ENCODE results near the gene TRIOBP.

TRIOBP gene

DNA sequence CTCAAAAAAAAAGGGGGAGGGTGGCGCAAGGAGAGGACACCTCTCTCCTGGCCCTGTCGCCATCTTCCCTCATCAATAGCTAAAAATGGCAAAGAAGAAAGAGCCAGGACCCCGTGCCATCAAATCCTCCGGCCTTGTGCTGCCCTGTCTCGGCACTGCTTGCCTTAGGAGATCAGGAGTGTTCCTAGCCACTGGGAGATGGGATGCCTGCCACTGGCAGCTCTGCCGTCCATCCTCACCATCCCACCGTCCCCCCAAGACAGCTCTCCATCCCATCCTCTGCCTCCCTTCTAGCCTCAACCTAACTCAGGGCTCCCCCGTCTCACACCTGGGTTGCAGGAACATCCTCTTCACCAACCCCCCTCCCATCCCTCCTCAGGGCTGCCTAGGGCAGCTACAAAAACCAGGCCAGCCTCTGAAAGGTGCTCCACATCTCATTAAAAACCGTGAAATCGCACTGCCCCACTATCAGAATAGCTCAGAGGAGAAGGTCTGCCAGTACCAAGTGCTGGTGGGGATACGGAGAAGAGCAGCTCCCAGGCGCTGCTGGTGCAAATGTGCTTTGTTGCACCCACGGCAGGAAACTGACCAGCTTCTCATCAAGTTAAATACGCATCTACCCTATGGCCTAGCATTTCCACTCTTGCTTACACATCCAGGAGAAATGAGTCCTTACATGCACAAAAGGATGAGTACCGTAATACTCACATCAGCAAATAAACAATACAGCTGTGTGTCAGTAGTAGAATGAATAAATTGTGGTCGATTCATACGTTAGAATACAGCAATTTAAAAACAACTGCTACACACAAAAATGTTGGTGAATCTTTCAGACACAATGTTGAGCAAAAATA, 79.2 kb downstream of the TRIOBP start:
- H3K4me1 ChIP-seq (ENCODE audit: control insufficient read depth, insufficient read depth, low read length) = peaks cover 5% of the 10 kb centered on the region
- POLR2A ChIA-PET = interaction anchor here (0.9 kb wide), 2 partner anchors 13 to 35 kb away, joined by 3 read pairs; no protein-coding TSS in a partner anchor
- no peaks in the 10 kb centered on the region for H3K9me3 ChIP-seq (ENCODE audit: control insufficient read depth, insufficient read depth, low read depth, low read length)
- H3K36me3 ChIP-seq (ENCODE audit: control insufficient read depth in 2 of 2, insufficient read depth in 1 of 2, low read length in 2 of 2) = peaks cover 0 to 40% of the 10 kb centered on the region in 2 experiments; a peak in 2 of 3 replicates
- CTCF ChIA-PET = interaction anchor here (0.7 kb wide), 1 partner anchor 94 kb away, joined by 4 read pairs; no protein-coding TSS in a partner anchor
- H3K4me3 ChIP-seq (ENCODE audit: low read depth, low read length) = no peak overlapping the region
- TF ChIP-seq ZNF600 (tag by site-specific recombination; IDR thresholded peaks at IDR 0.05) (0 out of 2 replicates have a peak, but pooled peaks have one; percentile 13), ZNF664 (tag by site-specific recombination; IDR thresholded peaks at IDR 0.05) (peak; percentile 95), PRDM1 (tag by site-specific recombination; IDR thresholded peaks at IDR 0.05) (no peak)
- H3K27ac ChIP-seq (ENCODE audit: extremely low read depth, low read depth, low read length) = no peak overlapping the region

DNA sequence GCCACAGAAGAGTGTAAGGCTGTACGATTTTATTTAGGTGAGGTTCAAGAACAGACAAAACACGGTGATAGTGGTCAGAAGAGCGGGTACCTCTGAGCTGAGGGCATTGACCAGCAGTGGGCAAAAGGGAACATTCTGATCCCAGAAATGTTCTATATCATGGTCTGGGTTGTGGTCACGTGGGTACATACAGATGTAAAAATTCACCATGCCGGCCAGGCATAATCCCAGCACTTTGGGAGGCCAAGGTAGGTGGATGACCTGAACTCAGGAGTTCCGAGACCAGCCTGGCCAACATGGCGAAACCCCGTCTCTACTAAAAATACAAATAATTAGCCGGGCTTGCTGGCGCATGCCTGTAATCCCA, 79.8 kb downstream of the TRIOBP start:
- POLR2A ChIA-PET = interaction anchor here (0.9 kb wide), 2 partner anchors 12 to 35 kb away, joined by 3 read pairs; no protein-coding TSS in a partner anchor
- TF ChIP-seq, protein P1, sequence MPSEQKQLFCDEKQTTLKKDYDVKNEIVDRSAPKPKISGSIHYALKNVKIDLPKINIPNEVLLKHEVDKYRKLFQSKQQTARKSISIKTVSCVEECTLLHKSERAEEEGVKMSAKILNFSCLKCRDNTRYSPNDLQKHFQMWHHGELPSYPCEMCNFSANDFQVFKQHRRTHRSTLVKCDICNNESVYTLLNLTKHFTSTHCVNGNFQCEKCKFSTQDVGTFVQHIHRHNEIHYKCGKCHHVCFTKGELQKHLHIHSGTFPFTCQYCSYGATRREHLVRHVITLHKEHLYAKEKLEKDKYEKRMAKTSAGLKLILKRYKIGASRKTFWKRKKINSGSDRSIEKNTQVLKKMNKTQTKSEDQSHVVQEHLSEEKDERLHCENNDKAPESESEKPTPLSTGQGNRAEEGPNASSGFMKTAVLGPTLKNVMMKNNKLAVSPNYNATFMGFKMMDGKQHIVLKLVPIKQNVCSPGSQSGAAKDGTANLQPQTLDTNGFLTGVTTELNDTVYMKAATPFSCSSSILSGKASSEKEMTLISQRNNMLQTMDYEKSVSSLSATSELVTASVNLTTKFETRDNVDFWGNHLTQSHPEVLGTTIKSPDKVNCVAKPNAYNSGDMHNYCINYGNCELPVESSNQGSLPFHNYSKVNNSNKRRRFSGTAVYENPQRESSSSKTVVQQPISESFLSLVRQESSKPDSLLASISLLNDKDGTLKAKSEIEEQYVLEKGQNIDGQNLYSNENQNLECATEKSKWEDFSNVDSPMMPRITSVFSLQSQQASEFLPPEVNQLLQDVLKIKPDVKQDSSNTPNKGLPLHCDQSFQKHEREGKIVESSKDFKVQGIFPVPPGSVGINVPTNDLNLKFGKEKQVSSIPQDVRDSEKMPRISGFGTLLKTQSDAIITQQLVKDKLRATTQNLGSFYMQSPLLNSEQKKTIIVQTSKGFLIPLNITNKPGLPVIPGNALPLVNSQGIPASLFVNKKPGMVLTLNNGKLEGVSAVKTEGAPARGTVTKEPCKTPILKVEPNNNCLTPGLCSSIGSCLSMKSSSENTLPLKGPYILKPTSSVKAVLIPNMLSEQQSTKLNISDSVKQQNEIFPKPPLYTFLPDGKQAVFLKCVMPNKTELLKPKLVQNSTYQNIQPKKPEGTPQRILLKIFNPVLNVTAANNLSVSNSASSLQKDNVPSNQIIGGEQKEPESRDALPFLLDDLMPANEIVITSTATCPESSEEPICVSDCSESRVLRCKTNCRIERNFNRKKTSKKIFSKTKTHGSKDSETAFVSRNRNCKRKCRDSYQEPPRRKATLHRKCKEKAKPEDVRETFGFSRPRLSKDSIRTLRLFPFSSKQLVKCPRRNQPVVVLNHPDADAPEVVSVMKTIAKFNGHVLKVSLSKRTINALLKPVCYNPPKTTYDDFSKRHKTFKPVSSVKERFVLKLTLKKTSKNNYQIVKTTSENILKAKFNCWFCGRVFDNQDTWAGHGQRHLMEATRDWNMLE (tag by site-specific recombination; conservative IDR thresholded peaks at IDR 0.05; ENCODE audit: low read depth) = no peak
- TF ChIP-seq ZNF335 (tag by site-specific recombination; conservative IDR thresholded peaks at IDR 0.05) (no peak), ZNF555 (tag by site-specific recombination; conservative IDR thresholded peaks at IDR 0.05) (no peak), PRDM1 (tag by site-specific recombination; IDR thresholded peaks at IDR 0.05) (no peak), ZNF660 (tag by site-specific recombination; IDR thresholded peaks at IDR 0.05) (no peak), ZNF114 (tag by site-specific recombination; IDR thresholded peaks at IDR 0.05) (no peak), GLI4 (tag by site-specific recombination; IDR thresholded peaks at IDR 0.05) (no peak), YY2 (tag by site-specific recombination; IDR thresholded peaks at IDR 0.05) (no peak), FEZF1 (tag by site-specific recombination; IDR thresholded peaks at IDR 0.05) (no peak), ZNF768 (tag by site-specific recombination; IDR thresholded peaks at IDR 0.05) (no peak)
- TF ChIP-seq, protein P2, sequence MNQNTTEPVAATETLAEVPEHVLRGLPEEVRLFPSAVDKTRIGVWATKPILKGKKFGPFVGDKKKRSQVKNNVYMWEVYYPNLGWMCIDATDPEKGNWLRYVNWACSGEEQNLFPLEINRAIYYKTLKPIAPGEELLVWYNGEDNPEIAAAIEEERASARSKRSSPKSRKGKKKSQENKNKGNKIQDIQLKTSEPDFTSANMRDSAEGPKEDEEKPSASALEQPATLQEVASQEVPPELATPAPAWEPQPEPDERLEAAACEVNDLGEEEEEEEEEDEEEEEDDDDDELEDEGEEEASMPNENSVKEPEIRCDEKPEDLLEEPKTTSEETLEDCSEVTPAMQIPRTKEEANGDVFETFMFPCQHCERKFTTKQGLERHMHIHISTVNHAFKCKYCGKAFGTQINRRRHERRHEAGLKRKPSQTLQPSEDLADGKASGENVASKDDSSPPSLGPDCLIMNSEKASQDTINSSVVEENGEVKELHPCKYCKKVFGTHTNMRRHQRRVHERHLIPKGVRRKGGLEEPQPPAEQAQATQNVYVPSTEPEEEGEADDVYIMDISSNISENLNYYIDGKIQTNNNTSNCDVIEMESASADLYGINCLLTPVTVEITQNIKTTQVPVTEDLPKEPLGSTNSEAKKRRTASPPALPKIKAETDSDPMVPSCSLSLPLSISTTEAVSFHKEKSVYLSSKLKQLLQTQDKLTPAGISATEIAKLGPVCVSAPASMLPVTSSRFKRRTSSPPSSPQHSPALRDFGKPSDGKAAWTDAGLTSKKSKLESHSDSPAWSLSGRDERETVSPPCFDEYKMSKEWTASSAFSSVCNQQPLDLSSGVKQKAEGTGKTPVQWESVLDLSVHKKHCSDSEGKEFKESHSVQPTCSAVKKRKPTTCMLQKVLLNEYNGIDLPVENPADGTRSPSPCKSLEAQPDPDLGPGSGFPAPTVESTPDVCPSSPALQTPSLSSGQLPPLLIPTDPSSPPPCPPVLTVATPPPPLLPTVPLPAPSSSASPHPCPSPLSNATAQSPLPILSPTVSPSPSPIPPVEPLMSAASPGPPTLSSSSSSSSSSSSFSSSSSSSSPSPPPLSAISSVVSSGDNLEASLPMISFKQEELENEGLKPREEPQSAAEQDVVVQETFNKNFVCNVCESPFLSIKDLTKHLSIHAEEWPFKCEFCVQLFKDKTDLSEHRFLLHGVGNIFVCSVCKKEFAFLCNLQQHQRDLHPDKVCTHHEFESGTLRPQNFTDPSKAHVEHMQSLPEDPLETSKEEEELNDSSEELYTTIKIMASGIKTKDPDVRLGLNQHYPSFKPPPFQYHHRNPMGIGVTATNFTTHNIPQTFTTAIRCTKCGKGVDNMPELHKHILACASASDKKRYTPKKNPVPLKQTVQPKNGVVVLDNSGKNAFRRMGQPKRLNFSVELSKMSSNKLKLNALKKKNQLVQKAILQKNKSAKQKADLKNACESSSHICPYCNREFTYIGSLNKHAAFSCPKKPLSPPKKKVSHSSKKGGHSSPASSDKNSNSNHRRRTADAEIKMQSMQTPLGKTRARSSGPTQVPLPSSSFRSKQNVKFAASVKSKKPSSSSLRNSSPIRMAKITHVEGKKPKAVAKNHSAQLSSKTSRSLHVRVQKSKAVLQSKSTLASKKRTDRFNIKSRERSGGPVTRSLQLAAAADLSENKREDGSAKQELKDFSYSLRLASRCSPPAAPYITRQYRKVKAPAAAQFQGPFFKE (tag by site-specific recombination; IDR thresholded peaks at IDR 0.05; ENCODE audit: borderline replicate concordance) = no peak
- TF ChIP-seq, protein P3, sequence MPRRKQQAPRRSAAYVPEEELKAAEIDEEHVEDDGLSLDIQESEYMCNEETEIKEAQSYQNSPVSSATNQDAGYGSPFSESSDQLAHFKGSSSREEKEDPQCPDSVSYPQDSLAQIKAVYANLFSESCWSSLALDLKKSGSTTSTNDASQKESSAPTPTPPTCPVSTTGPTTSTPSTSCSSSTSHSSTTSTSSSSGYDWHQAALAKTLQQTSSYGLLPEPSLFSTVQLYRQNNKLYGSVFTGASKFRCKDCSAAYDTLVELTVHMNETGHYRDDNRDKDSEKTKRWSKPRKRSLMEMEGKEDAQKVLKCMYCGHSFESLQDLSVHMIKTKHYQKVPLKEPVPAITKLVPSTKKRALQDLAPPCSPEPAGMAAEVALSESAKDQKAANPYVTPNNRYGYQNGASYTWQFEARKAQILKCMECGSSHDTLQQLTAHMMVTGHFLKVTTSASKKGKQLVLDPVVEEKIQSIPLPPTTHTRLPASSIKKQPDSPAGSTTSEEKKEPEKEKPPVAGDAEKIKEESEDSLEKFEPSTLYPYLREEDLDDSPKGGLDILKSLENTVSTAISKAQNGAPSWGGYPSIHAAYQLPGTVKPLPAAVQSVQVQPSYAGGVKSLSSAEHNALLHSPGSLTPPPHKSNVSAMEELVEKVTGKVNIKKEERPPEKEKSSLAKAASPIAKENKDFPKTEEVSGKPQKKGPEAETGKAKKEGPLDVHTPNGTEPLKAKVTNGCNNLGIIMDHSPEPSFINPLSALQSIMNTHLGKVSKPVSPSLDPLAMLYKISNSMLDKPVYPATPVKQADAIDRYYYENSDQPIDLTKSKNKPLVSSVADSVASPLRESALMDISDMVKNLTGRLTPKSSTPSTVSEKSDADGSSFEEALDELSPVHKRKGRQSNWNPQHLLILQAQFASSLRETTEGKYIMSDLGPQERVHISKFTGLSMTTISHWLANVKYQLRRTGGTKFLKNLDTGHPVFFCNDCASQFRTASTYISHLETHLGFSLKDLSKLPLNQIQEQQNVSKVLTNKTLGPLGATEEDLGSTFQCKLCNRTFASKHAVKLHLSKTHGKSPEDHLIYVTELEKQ (tag by site-specific recombination; IDR thresholded peaks at IDR 0.05; ENCODE audit: borderline replicate concordance) = no peak
- TF ChIP-seq, protein P4, sequence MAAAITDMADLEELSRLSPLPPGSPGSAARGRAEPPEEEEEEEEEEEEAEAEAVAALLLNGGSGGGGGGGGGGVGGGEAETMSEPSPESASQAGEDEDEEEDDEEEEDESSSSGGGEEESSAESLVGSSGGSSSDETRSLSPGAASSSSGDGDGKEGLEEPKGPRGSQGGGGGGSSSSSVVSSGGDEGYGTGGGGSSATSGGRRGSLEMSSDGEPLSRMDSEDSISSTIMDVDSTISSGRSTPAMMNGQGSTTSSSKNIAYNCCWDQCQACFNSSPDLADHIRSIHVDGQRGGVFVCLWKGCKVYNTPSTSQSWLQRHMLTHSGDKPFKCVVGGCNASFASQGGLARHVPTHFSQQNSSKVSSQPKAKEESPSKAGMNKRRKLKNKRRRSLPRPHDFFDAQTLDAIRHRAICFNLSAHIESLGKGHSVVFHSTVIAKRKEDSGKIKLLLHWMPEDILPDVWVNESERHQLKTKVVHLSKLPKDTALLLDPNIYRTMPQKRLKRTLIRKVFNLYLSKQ (tag by site-specific recombination; IDR thresholded peaks at IDR 0.05; ENCODE audit: borderline replicate concordance) = no peak

More for the DNA sequence above, 79.8 kb downstream of the TRIOBP start:
- H3K4me3 ChIP-seq (ENCODE audit: low read depth, low read length) = no peak overlapping the region
- H3K9me3 ChIP-seq (ENCODE audit: control insufficient read depth, insufficient read depth, low read depth, low read length) = no peaks in the 10 kb centered on the region
- CTCF ChIA-PET = interaction anchor here (0.7 kb wide), 1 partner anchor 95 kb away, joined by 4 read pairs; no protein-coding TSS in a partner anchor
- H3K4me1 ChIP-seq (ENCODE audit: control insufficient read depth, insufficient read depth, low read length) = peaks cover 5% of the 10 kb centered on the region
- peaks cover 0 to 34% of the 10 kb centered on the region in 2 experiments; a peak in 2 of 3 replicates for H3K36me3 ChIP-seq (ENCODE audit: control insufficient read depth in 2 of 2, insufficient read depth in 1 of 2, low read length in 2 of 2)
- no peak overlapping the region for H3K27ac ChIP-seq (ENCODE audit: extremely low read depth, low read depth, low read length)

All from HEK293 (cell line).